GM21723 (cell line): ENCODE results near the gene A2ML1.
"Not testable (repeated sequence)": the region's sequence is repeated elsewhere in the genome, so short reads cannot be mapped to it uniquely, and the experiment has no call there.

ENCODE experiments used
- ATAC-seq: cut with Tn5 transposase; IDR thresholded peaks from one replicate; pipeline ENCODE4 v1.9.1; 2021; ENCODE audit warnings: mild to moderate bottlenecking, moderate library complexity; ENCODE audit not compliant: unreplicated experiment

Gene A2ML1

GRCh38 chr12:8822298-8822697 lies at the start of gene A2ML1:
Gene A2ML1 (plus strand): TSS chr12:8822621. CDS start chr12:8822652, 31 bp downstream.
- ATAC-seq, result no peak

GRCh38 chr12:8773461-8773860 lies 49.0 kb upstream of the A2ML1 start:
- no peak for ATAC-seq

- no peak for ATAC-seq
These were observed 43.1 kb upstream of the A2ML1 start for GRCh38 chr12:8779281-8779680.

- ATAC-seq, result no peak
These were observed 42.6 kb upstream of the A2ML1 start for GRCh38 chr12:8779862-8780261.

- ATAC-seq, result no peak
These were observed 42.0 kb upstream of the A2ML1 start for GRCh38 chr12:8780389-8780788.

GRCh38 chr12:8781381-8782127 lies 40.9 kb upstream of the A2ML1 start:
- no peak for ATAC-seq

- ATAC-seq, result no peak
These were observed 38.0 kb upstream of the A2ML1 start for GRCh38 chr12:8784290-8784888.

GRCh38 chr12:8785499-8785898 lies 36.9 kb upstream of the A2ML1 start:
- no peak for ATAC-seq

- ATAC-seq, result not testable (repeated sequence)
These were observed 35.2 kb upstream of the A2ML1 start for GRCh38 chr12:8787206-8787605.

- ATAC-seq, result not testable (repeated sequence)
These were observed 33.7 kb upstream of the A2ML1 start for GRCh38 chr12:8788706-8789105.

- not testable (repeated sequence) for ATAC-seq
These were observed 32.9 kb upstream of the A2ML1 start for GRCh38 chr12:8789341-8790013.

GRCh38 chr12:8793226-8793625 lies 29.2 kb upstream of the A2ML1 start:
- ATAC-seq, result not testable (repeated sequence)

GRCh38 chr12:8794611-8795010 lies 27.8 kb upstream of the A2ML1 start:
- not testable (repeated sequence) for ATAC-seq

- no peak for ATAC-seq
These were observed 25.4 kb upstream of the A2ML1 start for GRCh38 chr12:8796831-8797626.

- not testable (repeated sequence) for ATAC-seq
These were observed 21.2 kb upstream of the A2ML1 start for GRCh38 chr12:8801213-8801612.

GRCh38 chr12:8804833-8805232 lies 17.6 kb upstream of the A2ML1 start:
- ATAC-seq, result not testable (repeated sequence)

GRCh38 chr12:8805487-8805886 lies 16.9 kb upstream of the A2ML1 start:
- ATAC-seq, result not testable (repeated sequence)

GRCh38 chr12:8807084-8807483 lies 15.3 kb upstream of the A2ML1 start:
- ATAC-seq, result not testable (repeated sequence)

- not testable (repeated sequence) for ATAC-seq
These were observed 12.3 kb upstream of the A2ML1 start for GRCh38 chr12:8810112-8810511.

GRCh38 chr12:8813572-8814357 lies 8.7 kb upstream of the A2ML1 start:
- ATAC-seq, result no peak
